Ramos (cell line): ENCODE data around the gene UTF1.
"Not testable (repeated sequence)": the region's sequence is repeated elsewhere in the genome, so short reads cannot be mapped to it uniquely, and the experiment has no call there.

Source experiments
- in situ Hi-C: fragments of 300-500 bp; cut with MboI; formaldehyde crosslinking; loops from one replicate; pipeline ENCODE4 v1.14.3; 2022; ENCODE audit warnings: low sequenced_read_pairs; ENCODE audit not compliant: unreplicated experiment

UTF1 gene

GRCh38 chr10:133207627-133208026 is 22.4 kb upstream of the UTF1 start:
- in situ Hi-C loops: no loop called here

- in situ Hi-C loops: no loop called here
These were observed 21.6 kb upstream of the UTF1 start for GRCh38 chr10:133208466-133208865.

- in situ Hi-C loops: no loop called here
These were observed 20.9 kb upstream of the UTF1 start for GRCh38 chr10:133209117-133209516.

GRCh38 chr10:133209641-133210040 is 20.4 kb upstream of the UTF1 start:
- in situ Hi-C loops: no loop called here

- in situ Hi-C loops: no loop called here
These were observed 19.4 kb upstream of the UTF1 start for GRCh38 chr10:133210398-133211140.

GRCh38 chr10:133211141-133211830 is 18.7 kb upstream of the UTF1 start:
- in situ Hi-C loops: no loop called here

- in situ Hi-C loops: no loop called here
These were observed 17.8 kb upstream of the UTF1 start for GRCh38 chr10:133211959-133212852.

- in situ Hi-C loops: no loop called here
These were observed 17.0 kb upstream of the UTF1 start for GRCh38 chr10:133212853-133213494.

GRCh38 chr10:133213641-133214467 is 16.2 kb upstream of the UTF1 start:
- in situ Hi-C loops: no loop called here

- in situ Hi-C loops: no loop called here
These were observed 15.3 kb upstream of the UTF1 start for GRCh38 chr10:133214468-133215410.

GRCh38 chr10:133215586-133215985 is 14.4 kb upstream of the UTF1 start:
- in situ Hi-C loops: no loop called here

GRCh38 chr10:133216776-133217175 is 13.2 kb upstream of the UTF1 start:
- in situ Hi-C loops: no loop called here

- in situ Hi-C loops: no loop called here
These were observed 12.0 kb upstream of the UTF1 start for GRCh38 chr10:133217800-133218589.

GRCh38 chr10:133218891-133219290 is 11.1 kb upstream of the UTF1 start:
- in situ Hi-C loops: no loop called here

GRCh38 chr10:133219782-133220181 is 10.2 kb upstream of the UTF1 start:
- in situ Hi-C loops: no loop called here

- in situ Hi-C loops: no loop called here
These were observed 8.7 kb upstream of the UTF1 start for GRCh38 chr10:133221331-133221730.

- in situ Hi-C loops: not testable (repeated sequence)
These were observed 8.3 kb upstream of the UTF1 start for GRCh38 chr10:133221756-133222155.

- in situ Hi-C loops: no loop called here
These were observed 5.9 kb upstream of the UTF1 start for GRCh38 chr10:133224076-133224475.
